GM12891 (cell line): ENCODE measurements around the gene EYS.

Experiments used
- POLR2A ChIP-seq: IDR thresholded peaks from 2 replicates; pipeline ENCODE4 v1.6.1; 2011; ENCODE audit warnings: low read depth, low read length, control low read depth
- POLR2AphosphoS5 ChIP-seq: IDR thresholded peaks from 2 replicates; pipeline ENCODE4 v1.6.1; 2011; ENCODE audit warnings: low read depth, low read length, control low read depth
- POU2F2 ChIP-seq: IDR thresholded peaks from 2 replicates; pipeline ENCODE4 v1.6.1; 2011; ENCODE audit warnings: low read depth, mild to moderate bottlenecking, control low read depth, low read length, moderate library complexity
- SPI1 ChIP-seq: IDR thresholded peaks from 2 replicates; pipeline ENCODE4 v1.6.1; 2011; ENCODE audit warnings: low read depth, low read length, control low read depth
- TAF1 ChIP-seq: IDR thresholded peaks from 2 replicates; pipeline ENCODE4 v1.6.1; 2011; ENCODE audit warnings: low read depth, low read length, control low read depth

- TF ChIP-seq POLR2AphosphoS5 (no peak), POLR2A (no peak), TAF1 (no peak), SPI1 (no peak), POU2F2 (no peak)
Measured at GRCh38 chr6:65505736-65506135, 201.3 kb downstream of the EYS start.
